ENCODE data around the gene FAM83C.

GRCh38 chr20:35295674-35296073 lies 3.4 kb upstream of the FAM83C start:
- TF ChIP-seq CTCF (IDR thresholded peaks at IDR 0.05), result no peak
- TF ChIP-seq POLR2A (IDR thresholded peaks at IDR 0.05), result no peak

Measured in Peyer's patch (tissue), 4 donors.